ENCODE data around the gene PSMG4.

PSMG4 gene

GRCh38 chr6:3252861-3253596, 5.7 kb upstream of the PSMG4 start:
- no peak for DNase-seq

- DNase-seq: no peak
Measured at GRCh38 chr6:3253597-3253961, 5.2 kb upstream of the PSMG4 start.

- DNase-seq: no peak
Measured at GRCh38 chr6:3258201-3258600, 546 bp upstream of the PSMG4 start.

GRCh38 chr6:3259491-3259958, 778 bp downstream of the PSMG4 start:
- no peak for DNase-seq

GRCh38 chr6:3260296-3260695, 1.5 kb downstream of the PSMG4 start:
- no peak for DNase-seq

- no peak for DNase-seq
Measured at GRCh38 chr6:3260772-3261517, 2.2 kb downstream of the PSMG4 start.

- DNase-seq: no peak
Measured at GRCh38 chr6:3261518-3261820, 2.7 kb downstream of the PSMG4 start.

GRCh38 chr6:3261921-3262320, 3.2 kb downstream of the PSMG4 start:
- DNase-seq: no peak

- no peak for DNase-seq
Measured at GRCh38 chr6:3263096-3263495, 4.3 kb downstream of the PSMG4 start.

GRCh38 chr6:3264356-3264755, 5.6 kb downstream of the PSMG4 start:
- no peak for DNase-seq

- DNase-seq: no peak
Measured at GRCh38 chr6:3265671-3266070, 6.9 kb downstream of the PSMG4 start.

GRCh38 chr6:3266170-3266569, 7.4 kb downstream of the PSMG4 start:
- no peak for DNase-seq

- DNase-seq: no peak
Measured at GRCh38 chr6:3267162-3267561, 8.4 kb downstream of the PSMG4 start.

GRCh38 chr6:3268680-3269079, 9.9 kb downstream of the PSMG4 start:
- no peak for DNase-seq

- DNase-seq: no peak
Measured at GRCh38 chr6:3269281-3269975, 10.7 kb downstream of the PSMG4 start.

GRCh38 chr6:3270258-3270657, 11.5 kb downstream of the PSMG4 start:
- DNase-seq: no peak

- no peak for DNase-seq
Measured at GRCh38 chr6:3271756-3272155, 13.0 kb downstream of the PSMG4 start.

GRCh38 chr6:3272911-3273547, 14.3 kb downstream of the PSMG4 start:
- DNase-seq: no peak

GRCh38 chr6:3273707-3274521, 15.2 kb downstream of the PSMG4 start:
- no peak for DNase-seq

GRCh38 chr6:3276174-3277167, 17.7 kb downstream of the PSMG4 start:
- no peak for DNase-seq

- DNase-seq: no peak
Measured at GRCh38 chr6:3277251-3277650, 18.5 kb downstream of the PSMG4 start.
